ENCODE measurements around the gene ABCC12. TPM values are rescaled to one million over a fixed set of nuclear protein-coding genes. Genes with fewer than 3 reads are reported as not detected.

Gene ABCC12
- total and polyA plus RNA-seq, 4 donors: 0.25 TPM; not detected in 3

- Histone ChIP-seq H3K27ac (ENCODE audit: low read depth in 1 of 2, low read length in 2 of 2) (no peak overlapping the region), H3K36me3 (ENCODE audit: control insufficient read depth in 4 of 4, insufficient read depth in 3 of 4, low read depth in 1 of 4, low read length in 3 of 4) (no peaks in the 10 kb centered on the region), H3K9me3 (ENCODE audit: control insufficient read depth in 4 of 4, low read length in 3 of 4) (no peaks in the 10 kb centered on the region), H3K9ac (ENCODE audit: low read depth in 1 of 2, low read length in 2 of 2) (no peak overlapping the region), H3K4me1 (ENCODE audit: control insufficient read depth in 4 of 4, insufficient read depth in 4 of 4, low read length in 3 of 4) (peaks cover 0 to 2% (median 0%) of the 10 kb centered on the region in 4 donors), H3K27me3 (ENCODE audit: control insufficient read depth in 4 of 4, insufficient read depth in 4 of 4, low read length in 3 of 4) (no peaks in the 10 kb centered on the region), H3K4me3 (ENCODE audit: low read depth in 1 of 3, low read length in 3 of 3) (no peak overlapping the region)
- WGBS: 12% methylated on average over 16 of the region's 16 CpGs
- peak; percentile 86 for DNase-seq (ENCODE audit: low spot score)
- peak; percentile 82 to 91 for TF ChIP-seq RAD21 (IDR thresholded peaks at IDR 0.05)
- no peak for TF ChIP-seq EGR1 (IDR thresholded peaks at IDR 0.05; ENCODE audit: low read depth in 2 of 2)
- TF ChIP-seq CTCF (IDR thresholded peaks at IDR 0.05; ENCODE audit: low read depth, low read length, missing input control): peak; percentile 89
- TF ChIP-seq MAX (IDR thresholded peaks at IDR 0.05): peak; percentile 39
These were observed 1.0 kb upstream of the ABCC12 start for GRCh38 chr16:48156790-48157209.

GRCh38 chr16:48153774-48154173, 2.0 kb downstream of the ABCC12 start:
- peaks cover 0 to 1% (median 0%) of the 10 kb centered on the region in 4 donors for H3K9me3 ChIP-seq (ENCODE audit: control insufficient read depth in 4 of 4, low read length in 3 of 4)
- no peaks in the 10 kb centered on the region for H3K36me3 ChIP-seq (ENCODE audit: control insufficient read depth in 4 of 4, insufficient read depth in 3 of 4, low read depth in 1 of 4, low read length in 3 of 4)
- no peak for TF ChIP-seq GABPA (IDR thresholded peaks at IDR 0.05 in 1 of 2, conservative IDR thresholded peaks at IDR 0.05 in 1 of 2)
- no peak for TF ChIP-seq NR2F2 (IDR thresholded peaks at IDR 0.05)
- TF ChIP-seq ATF3 (IDR thresholded peaks at IDR 0.05): no peak
- TF ChIP-seq MAX (IDR thresholded peaks at IDR 0.05): no peak
- TF ChIP-seq FOXA2 (IDR thresholded peaks at IDR 0.05): no peak
- TF ChIP-seq RXRA (IDR thresholded peaks at IDR 0.05): no peak
- H3K4me3 ChIP-seq (ENCODE audit: low read depth in 1 of 3, low read length in 3 of 3): no peak overlapping the region
- H3K27me3 ChIP-seq (ENCODE audit: control insufficient read depth in 4 of 4, insufficient read depth in 4 of 4, low read length in 3 of 4): no peaks in the 10 kb centered on the region
- no peak overlapping the region for H3K9ac ChIP-seq (ENCODE audit: low read depth in 1 of 2, low read length in 2 of 2)
- WGBS: 83% methylated on average over 5 of the region's 5 CpGs
- no peak for DNase-seq (ENCODE audit: low spot score)
- peaks cover 0 to 2% (median 0%) of the 10 kb centered on the region in 4 donors for H3K4me1 ChIP-seq (ENCODE audit: control insufficient read depth in 4 of 4, insufficient read depth in 4 of 4, low read length in 3 of 4)
- no peak overlapping the region for H3K27ac ChIP-seq (ENCODE audit: low read depth in 1 of 2, low read length in 2 of 2)

GRCh38 chr16:48152226-48152625, 3.6 kb downstream of the ABCC12 start:
- no peak for DNase-seq (ENCODE audit: low spot score)
- Histone ChIP-seq H3K9ac (ENCODE audit: low read depth in 1 of 2, low read length in 2 of 2) (no peak overlapping the region), H3K4me1 (ENCODE audit: control insufficient read depth in 4 of 4, insufficient read depth in 4 of 4, low read length in 3 of 4) (peaks cover 0 to 2% (median 0%) of the 10 kb centered on the region in 4 donors), H3K36me3 (ENCODE audit: control insufficient read depth in 4 of 4, insufficient read depth in 3 of 4, low read depth in 1 of 4, low read length in 3 of 4) (no peaks in the 10 kb centered on the region), H3K4me3 (ENCODE audit: low read depth in 1 of 3, low read length in 3 of 3) (no peak overlapping the region), H3K27ac (ENCODE audit: low read depth in 1 of 2, low read length in 2 of 2) (no peak overlapping the region), H3K27me3 (ENCODE audit: control insufficient read depth in 4 of 4, insufficient read depth in 4 of 4, low read length in 3 of 4) (no peaks in the 10 kb centered on the region), H3K9me3 (ENCODE audit: control insufficient read depth in 4 of 4, low read length in 3 of 4) (peaks cover 0 to 1% (median 0%) of the 10 kb centered on the region in 4 donors)
- TF ChIP-seq MAX (IDR thresholded peaks at IDR 0.05) (no peak), YY1 (IDR thresholded peaks at IDR 0.05) (no peak), HNF4G (IDR thresholded peaks at IDR 0.05) (no peak), TAF1 (conservative IDR thresholded peaks at IDR 0.05) (no peak)
- 96% methylated on average over 9 of the region's 9 CpGs for WGBS
